Suppressor macrophage treated with lipopolysaccharide for 1 hour (primary cell): ENCODE measurements around the gene NOTCH1.

ENCODE experiments used
- DNase-seq, 3 donors: peaks; one replicate each; pipeline ENCODE4 v3.0.0-alpha.2; 2020 to 2022

The NOTCH1 gene

DNA sequence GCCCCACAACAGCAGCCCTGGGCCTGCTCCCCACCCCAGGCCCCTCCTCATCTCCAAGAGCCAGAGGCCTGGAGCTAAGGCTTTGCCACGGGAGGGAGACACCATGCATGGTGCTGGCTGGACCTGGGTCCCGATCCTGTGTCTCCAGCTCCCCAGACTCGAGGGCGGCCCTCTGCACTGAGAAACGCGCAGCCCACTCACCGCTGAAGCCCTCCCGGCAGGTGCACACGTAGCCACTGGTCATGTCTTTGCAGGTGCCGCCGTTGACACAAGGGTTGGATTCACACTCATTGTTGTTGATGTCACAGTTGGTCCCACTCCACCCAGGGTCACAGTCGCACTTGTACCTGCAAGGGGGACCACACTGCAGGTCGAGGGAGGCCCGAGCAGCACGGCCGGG lies 32.7 kb downstream of the NOTCH1 start:
- DNase-seq: no peak

DNA sequence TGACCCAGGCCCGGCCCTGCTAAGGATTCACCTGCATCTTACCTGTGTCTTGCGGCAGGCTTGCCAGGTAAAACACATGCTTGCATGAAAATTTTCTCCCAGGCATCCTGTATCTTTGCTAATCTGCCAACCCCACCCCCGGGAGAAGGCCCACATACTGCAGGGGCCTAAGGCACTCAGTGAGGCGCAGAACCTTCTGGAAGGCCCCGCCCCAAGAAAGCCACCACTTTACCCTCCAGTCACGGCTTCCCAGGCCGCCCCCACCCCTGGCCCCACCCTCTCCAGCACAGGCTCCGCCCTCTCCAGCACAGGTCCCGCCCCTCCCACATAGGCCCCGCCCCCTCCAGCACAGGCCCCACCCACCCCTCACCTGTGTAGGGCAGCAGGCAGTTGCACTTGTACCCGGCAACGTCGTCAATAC lies 33.2 kb downstream of the NOTCH1 start:
- DNase-seq: peak in 2 of 3 donors; percentile 24 to 43

DNA sequence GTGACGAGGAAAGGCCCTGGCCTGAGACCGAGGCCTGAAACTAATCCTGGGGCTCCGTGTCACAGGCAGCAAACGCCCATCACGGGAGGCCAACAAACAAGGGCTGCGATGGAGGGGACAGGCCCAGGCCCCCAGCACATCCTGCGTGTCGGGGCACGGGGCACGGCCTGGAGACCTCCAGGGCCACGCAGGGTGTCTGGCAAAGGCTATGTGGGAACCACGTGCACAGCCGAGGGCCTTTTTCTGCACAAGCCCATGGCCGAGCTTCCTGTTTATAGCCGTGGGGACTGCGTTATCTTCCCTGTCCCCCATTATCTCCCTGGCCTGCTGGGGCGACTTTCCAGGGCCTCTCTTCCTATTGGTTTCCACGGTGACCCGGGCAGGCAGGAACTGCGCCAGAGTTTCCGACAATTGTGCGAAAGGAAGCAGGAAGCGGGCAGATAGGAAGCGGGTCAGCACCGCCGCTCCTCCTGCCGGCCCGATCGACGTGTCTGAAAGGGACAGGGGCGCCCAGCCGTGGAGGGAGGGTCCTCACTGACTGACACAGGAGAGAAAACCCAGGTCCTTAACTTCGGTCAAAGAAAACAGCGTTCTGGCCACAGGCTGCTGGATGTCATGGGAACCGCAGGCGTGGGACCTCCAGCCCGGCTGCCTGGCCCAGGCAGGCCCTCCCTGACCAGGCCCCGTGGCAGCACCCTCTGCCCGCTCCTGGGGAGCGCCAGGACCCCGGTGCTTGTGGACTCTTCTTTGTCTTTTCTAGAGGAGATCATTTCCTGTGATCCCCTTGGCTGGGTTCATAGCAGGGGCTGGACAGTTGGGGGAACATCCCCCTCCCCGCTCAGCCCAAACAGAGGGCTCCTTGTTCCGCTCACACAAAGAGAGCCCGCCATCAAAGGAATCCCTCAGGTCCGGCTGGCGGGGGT lies 33.9 kb downstream of the NOTCH1 start:
- no peak for DNase-seq

GRCh38 chr9:136511144-136511669 lies 34.6 kb downstream of the NOTCH1 start:
- no peak for DNase-seq

DNA sequence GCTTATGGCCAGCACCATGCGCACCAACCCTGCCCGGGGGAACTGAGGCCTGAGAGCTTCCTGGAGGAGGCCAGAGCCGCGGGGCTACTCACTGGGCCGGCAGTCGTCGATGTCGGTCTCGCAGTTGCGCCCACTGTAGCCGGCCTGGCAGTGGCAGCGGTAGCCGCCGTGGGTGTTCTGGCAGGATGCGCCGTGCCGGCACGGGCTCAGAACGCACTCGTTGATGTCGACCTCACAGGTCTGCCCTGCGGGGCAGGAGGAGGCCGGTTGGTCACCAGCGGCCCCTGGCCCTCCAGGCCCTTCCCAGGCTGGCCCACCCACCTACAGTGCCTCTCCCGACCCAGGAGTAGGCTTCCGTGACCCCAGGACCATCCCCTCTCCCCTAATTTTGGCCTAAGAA lies 35.3 kb downstream of the NOTCH1 start:
- DNase-seq: no peak

DNA sequence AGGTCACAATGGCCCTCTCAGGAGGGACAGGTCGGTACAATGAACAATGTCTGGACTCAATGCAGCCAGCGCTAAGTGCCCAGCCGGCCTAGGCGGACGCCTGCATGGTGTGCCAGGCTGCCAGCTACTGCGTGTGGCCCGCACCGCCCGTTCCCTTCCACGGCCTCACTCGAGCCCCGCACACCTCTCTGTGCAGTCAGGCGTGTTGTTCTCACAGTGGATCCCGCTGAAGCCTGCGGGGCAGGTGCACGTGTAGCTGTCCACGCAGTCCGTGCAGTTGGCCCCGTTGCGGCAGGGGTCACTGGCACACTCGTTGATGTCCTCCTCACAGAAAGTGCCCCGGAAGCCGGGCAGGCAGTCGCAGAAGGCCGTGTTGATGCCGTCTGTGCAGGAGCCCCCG lies 36.3 kb downstream of the NOTCH1 start:
- no peak for DNase-seq

- no peak for DNase-seq
Observed at GRCh38 chr9:136508729-136509500, 36.9 kb downstream of the NOTCH1 start.

GRCh38 chr9:136507992-136508375 lies 37.9 kb downstream of the NOTCH1 start:
- no peak for DNase-seq

GRCh38 chr9:136507221-136507991 lies 38.4 kb downstream of the NOTCH1 start:
- DNase-seq: no peak

GRCh38 chr9:136506425-136506824 lies 39.4 kb downstream of the NOTCH1 start:
- DNase-seq: no peak

- DNase-seq: no peak
Observed at GRCh38 chr9:136505406-136506403, 40.1 kb downstream of the NOTCH1 start.

GRCh38 chr9:136504512-136505348 lies 41.1 kb downstream of the NOTCH1 start:
- DNase-seq: no peak

- DNase-seq: no peak
Observed at GRCh38 chr9:136502940-136503550, 42.8 kb downstream of the NOTCH1 start.

DNA sequence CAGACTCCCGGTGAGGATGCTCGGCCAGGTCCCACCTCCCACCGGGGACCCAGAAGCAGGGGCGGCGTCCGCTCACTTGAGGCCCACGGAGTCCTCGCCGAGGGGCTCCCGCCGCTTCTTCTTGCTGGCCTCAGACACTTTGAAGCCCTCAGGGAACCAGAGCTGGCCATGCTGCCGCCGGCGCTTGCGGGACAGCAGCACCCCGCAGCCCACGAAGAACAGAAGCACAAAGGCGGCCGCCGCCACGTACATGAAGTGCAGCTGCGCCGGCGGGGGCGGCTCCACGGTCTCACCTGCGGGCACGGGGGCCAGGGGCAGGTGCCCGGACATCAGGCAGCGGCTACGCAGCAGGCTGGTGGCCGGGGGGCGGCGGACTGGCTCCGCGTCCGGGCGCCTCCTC lies 43.7 kb downstream of the NOTCH1 start:
- DNase-seq: no peak

DNA sequence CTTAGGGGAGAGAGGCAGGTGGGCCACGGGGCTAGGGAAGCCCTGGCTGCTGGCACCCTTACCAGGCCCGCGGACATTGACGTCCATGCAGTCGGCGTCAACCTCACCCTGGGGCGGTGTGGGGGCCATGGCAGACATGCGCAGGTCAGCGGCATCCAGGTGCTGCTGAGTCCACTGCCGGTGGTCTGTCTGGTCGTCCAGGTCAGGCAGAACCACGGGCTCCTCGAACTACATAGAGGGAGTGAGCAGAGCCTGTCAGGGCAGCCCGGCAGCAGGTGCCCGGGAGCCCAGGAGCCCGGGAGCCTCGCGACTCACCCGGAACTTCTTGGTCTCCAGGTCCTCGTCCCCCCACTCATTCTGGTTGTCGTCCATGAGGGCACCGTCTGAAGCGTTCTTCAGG lies 44.2 kb downstream of the NOTCH1 start:
- DNase-seq: no peak

GRCh38 chr9:136499935-136500910 lies 45.6 kb downstream of the NOTCH1 start:
- no peak for DNase-seq

DNA sequence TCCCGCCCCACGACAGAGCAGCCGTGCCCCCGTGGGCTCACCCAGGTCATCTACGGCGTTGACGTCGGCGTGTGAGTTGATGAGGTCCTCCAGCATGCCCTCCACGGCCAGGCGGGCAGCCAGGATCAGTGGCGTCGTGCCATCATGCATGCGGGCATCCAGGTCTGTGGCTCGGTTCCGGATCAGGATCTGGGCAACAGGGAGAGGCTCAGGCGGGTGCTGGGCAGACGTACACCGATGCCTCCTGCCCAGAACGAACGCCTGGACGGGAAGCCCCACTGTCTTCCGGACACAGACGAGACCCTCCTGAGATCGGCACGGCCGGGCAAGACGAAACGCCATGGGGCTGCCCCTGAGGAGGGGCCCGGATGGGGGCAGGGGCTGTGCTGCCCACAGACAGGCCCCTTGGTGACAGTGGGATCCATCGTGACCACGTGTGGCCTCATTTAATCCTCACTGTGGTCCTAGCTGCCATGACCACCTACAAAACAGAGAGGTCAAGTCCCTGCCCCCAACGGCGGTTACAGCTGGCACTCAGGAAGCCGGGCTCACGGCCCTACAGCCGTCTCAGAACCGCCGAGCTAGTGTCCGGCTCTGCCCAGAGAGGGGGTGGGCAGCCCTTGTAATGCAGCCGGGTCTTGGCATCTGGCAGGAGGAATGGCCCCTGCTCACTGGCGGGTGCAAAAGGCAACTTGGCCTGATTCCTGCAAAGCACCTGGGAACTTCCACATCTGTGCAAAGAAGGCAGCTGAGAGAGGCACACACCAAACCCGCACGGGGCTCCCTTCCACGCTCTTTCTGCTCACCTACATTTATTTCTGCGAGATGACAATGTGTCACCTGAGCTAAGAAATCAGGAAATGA lies 46.5 kb downstream of the NOTCH1 start:
- DNase-seq: no peak
